NB4 (cell line): ENCODE data around the gene FBXO31.

ENCODE experiments used
- POLR2A ChIP-seq: IDR thresholded peaks from 2 replicates; pipeline ENCODE4 v1.6.1; 2011; ENCODE audit warnings: mild to moderate bottlenecking; ENCODE audit not compliant: insufficient read length; ENCODE audit errors: extremely low read depth
- TF ChIP-seq, protein P1 (sequence below): IDR thresholded peaks from one replicate; pipeline ENCODE4 v1.5.1; 2012; ENCODE audit warnings: low read depth, low read length

DNA sequence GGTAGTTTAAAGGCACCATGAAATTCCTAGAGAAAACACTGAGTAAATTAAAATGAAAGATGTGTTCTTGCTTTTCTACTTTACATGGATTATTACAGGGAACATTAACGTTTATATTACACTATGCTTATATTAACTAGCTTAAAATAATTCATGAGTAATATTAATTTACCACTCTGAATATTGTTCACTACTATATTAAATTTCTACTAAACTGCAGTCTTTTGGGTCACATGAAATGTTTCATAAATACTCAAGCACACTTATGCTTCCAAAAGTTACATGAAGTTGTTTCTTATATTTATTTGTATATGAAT lies 5.2 kb upstream of the FBXO31 start:
- TF ChIP-seq, protein P1, sequence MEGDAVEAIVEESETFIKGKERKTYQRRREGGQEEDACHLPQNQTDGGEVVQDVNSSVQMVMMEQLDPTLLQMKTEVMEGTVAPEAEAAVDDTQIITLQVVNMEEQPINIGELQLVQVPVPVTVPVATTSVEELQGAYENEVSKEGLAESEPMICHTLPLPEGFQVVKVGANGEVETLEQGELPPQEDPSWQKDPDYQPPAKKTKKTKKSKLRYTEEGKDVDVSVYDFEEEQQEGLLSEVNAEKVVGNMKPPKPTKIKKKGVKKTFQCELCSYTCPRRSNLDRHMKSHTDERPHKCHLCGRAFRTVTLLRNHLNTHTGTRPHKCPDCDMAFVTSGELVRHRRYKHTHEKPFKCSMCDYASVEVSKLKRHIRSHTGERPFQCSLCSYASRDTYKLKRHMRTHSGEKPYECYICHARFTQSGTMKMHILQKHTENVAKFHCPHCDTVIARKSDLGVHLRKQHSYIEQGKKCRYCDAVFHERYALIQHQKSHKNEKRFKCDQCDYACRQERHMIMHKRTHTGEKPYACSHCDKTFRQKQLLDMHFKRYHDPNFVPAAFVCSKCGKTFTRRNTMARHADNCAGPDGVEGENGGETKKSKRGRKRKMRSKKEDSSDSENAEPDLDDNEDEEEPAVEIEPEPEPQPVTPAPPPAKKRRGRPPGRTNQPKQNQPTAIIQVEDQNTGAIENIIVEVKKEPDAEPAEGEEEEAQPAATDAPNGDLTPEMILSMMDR, result no peak
- TF ChIP-seq POLR2A, result no peak
